Keratinocyte (primary cell): ENCODE results near the gene FAM83C. TPM values are rescaled to one million over a fixed set of nuclear protein-coding genes. Genes with fewer than 3 reads are reported as not detected.

Experiments
- DNase-seq: peaks from one replicate; pipeline ENCODE4 v3.0.0-alpha.2; 2011; ENCODE audit warnings: low read depth, missing footprints, low spot score
- FAIRE-seq: peaks from 2 replicates; lab custom pipeline; 2011; peaks lifted over from hg19 to GRCh38; lab: Jason Lieb, UNC
- H2AFZ ChIP-seq: 2 replicates; pipeline ENCODE4 v1.6.0; 2012; ENCODE audit warnings: low read length, control low read depth, inconsistent platforms; ENCODE audit not compliant: control insufficient read depth
- H3K27ac ChIP-seq: 2 replicates; pipeline ENCODE4 v1.5.1; 2011; ENCODE audit warnings: low read length; ENCODE audit not compliant: control insufficient read depth, insufficient read depth
- H3K27me3 ChIP-seq: 3 replicates; pipeline ENCODE4 v1.6.0; 2011; ENCODE audit warnings: low read length; ENCODE audit not compliant: control insufficient read depth, insufficient read depth; ENCODE audit errors: extremely low read depth
- H3K36me3 ChIP-seq, 2 experiments: 2 replicates in 1 of 2; 3 replicates in 1 of 2; pipeline ENCODE4 v1.5.1; 2011; ENCODE audit warnings: low read length in 2 of 2, mild to moderate bottlenecking in 1 of 2; ENCODE audit not compliant: control insufficient read depth in 2 of 2, insufficient read depth in 2 of 2; ENCODE audit errors: extremely low read depth in 1 of 2
- H3K4me1 ChIP-seq: 3 replicates; pipeline ENCODE4 v1.5.1; 2011; ENCODE audit warnings: low read length; ENCODE audit not compliant: control insufficient read depth, insufficient read depth; ENCODE audit errors: extremely low read depth
- H3K4me2 ChIP-seq: 3 replicates; pipeline ENCODE4 v1.6.0; 2011; ENCODE audit warnings: low read depth, low read length; ENCODE audit not compliant: control insufficient read depth, insufficient read depth; ENCODE audit errors: extremely low read depth
- H3K4me3 ChIP-seq, 3 experiments: fragments of 200-600 bp in 1 of 3; sonication (generic) in 1 of 3; 2 replicates in 2 of 3; 3 replicates in 1 of 3; pipeline ENCODE4 v1.5.1; 2011 to 2016; ENCODE audit warnings: low read length in 3 of 3, mild to moderate bottlenecking in 3 of 3, control low read depth in 2 of 3, inconsistent platforms in 1 of 3, low read depth in 1 of 3, mixed read lengths in 1 of 3, mixed run types in 1 of 3, moderate library complexity in 1 of 3; ENCODE audit not compliant: control insufficient read depth in 2 of 3, insufficient read depth in 2 of 3; ENCODE audit errors: extremely low read depth in 1 of 3
- H3K79me2 ChIP-seq: 2 replicates; pipeline ENCODE4 v1.6.0; 2012; ENCODE audit warnings: low read length; ENCODE audit not compliant: control insufficient read depth, insufficient read depth
- H3K9ac ChIP-seq: 3 replicates; pipeline ENCODE4 v1.6.0; 2011; ENCODE audit warnings: low read length; ENCODE audit not compliant: control insufficient read depth, insufficient read depth; ENCODE audit errors: extremely low read depth
- H3K9me1 ChIP-seq: 3 replicates; pipeline ENCODE4 v1.6.0; 2011; ENCODE audit warnings: low read length; ENCODE audit not compliant: control insufficient read depth, insufficient read depth; ENCODE audit errors: extremely low read depth
- H3K9me3 ChIP-seq: 2 replicates; pipeline ENCODE4 v1.5.1; 2012; ENCODE audit warnings: low read depth, low read length; ENCODE audit not compliant: control insufficient read depth
- H4K20me1 ChIP-seq: 3 replicates; pipeline ENCODE4 v1.6.0; 2011; ENCODE audit warnings: low read length; ENCODE audit not compliant: control insufficient read depth, insufficient read depth; ENCODE audit errors: extremely low read depth
- EZH2 ChIP-seq: IDR thresholded peaks from one replicate; pipeline ENCODE4 v1.6.1; 2012; ENCODE audit warnings: inconsistent platforms, mild to moderate bottlenecking, low read length, moderate library complexity
- dilution Hi-C: fragments of 300-500 bp; cut with MboI; formaldehyde crosslinking; loops from one replicate; pipeline ENCODE4 v1.7.0; 2020; ENCODE audit warnings: low sequenced_read_pairs; ENCODE audit not compliant: extremely low pct_ligation_motif_present
- polyA plus RNA-seq, 5 experiments: library from polyadenylated mRNA; depleted of rRNA in 3 of 5; stranded (reverse) in 3 of 5; stranded (forward) in 1 of 5; unstranded in 1 of 5; fragments of >200 nt; gene quantifications; 1 replicate in 1 of 5; 2 replicates in 3 of 5; 3 replicates in 1 of 5; pipeline versions ENCODE4 v1.2.1 to v1.2.3, GENCODE V29; 2011 to 2012; ENCODE audit warnings: missing spikeins in 2 of 5, low read depth in 1 of 5, low replicate concordance in 1 of 5
- TF ChIP-seq, protein P1 (sequence below), 3 experiments: IDR thresholded peaks in 1 of 3; conservative IDR thresholded peaks in 1 of 3; optimal IDR thresholded peaks in 1 of 3; 2 replicates in 2 of 3; 3 replicates in 1 of 3; pipeline versions ENCODE3 to v1.5.1; 2011; ENCODE audit warnings: low read length in 3 of 3, mild to moderate bottlenecking in 3 of 3, moderate library complexity in 2 of 3, control low read depth in 1 of 3, inconsistent platforms in 1 of 3; ENCODE audit not compliant: insufficient read depth in 2 of 3; ENCODE audit errors: extremely low read depth in 1 of 3

The FAM83C gene
- polyA plus RNA-seq, 1 donor (not counting 4 experiments of a cell fraction or from before 2014, with no cell fraction given), result 12.4 TPM

DNA sequence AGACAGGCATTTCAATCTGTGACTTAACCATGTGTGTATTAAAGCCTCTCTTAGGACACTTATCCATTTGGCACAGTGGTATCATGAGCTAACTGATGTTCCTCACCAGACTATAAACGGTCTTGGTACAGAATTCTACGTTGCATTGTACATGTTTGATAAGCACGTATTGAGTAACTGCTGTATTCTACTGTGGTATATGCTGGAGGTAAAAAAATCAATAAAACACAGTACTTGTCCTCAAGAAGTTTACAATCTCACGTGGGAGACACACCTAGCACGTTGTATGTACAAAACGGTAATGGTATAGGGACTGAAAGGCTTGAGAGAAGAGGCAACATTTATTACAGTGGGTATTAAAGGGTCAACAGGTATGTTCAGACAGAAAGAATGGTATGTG lies 33.2 kb upstream of the FAM83C start:
- Histone ChIP-seq H2AFZ (no peak overlapping the region), H3K4me3 (no peak overlapping the region), H3K36me3 (peaks cover 0 to 7% of the 10 kb centered on the region in 2 experiments), H3K79me2 (no peaks in the 10 kb centered on the region), H3K9me1 (no peaks in the 10 kb centered on the region), H3K4me1 (peaks cover 20% of the 10 kb centered on the region), H4K20me1 (no peaks in the 10 kb centered on the region), H3K27me3 (no peaks in the 10 kb centered on the region), H3K9me3 (no peaks in the 10 kb centered on the region), H3K4me2 (no peak overlapping the region), H3K27ac (no peak overlapping the region), H3K9ac (no peak overlapping the region)
- TF ChIP-seq, protein P1, sequence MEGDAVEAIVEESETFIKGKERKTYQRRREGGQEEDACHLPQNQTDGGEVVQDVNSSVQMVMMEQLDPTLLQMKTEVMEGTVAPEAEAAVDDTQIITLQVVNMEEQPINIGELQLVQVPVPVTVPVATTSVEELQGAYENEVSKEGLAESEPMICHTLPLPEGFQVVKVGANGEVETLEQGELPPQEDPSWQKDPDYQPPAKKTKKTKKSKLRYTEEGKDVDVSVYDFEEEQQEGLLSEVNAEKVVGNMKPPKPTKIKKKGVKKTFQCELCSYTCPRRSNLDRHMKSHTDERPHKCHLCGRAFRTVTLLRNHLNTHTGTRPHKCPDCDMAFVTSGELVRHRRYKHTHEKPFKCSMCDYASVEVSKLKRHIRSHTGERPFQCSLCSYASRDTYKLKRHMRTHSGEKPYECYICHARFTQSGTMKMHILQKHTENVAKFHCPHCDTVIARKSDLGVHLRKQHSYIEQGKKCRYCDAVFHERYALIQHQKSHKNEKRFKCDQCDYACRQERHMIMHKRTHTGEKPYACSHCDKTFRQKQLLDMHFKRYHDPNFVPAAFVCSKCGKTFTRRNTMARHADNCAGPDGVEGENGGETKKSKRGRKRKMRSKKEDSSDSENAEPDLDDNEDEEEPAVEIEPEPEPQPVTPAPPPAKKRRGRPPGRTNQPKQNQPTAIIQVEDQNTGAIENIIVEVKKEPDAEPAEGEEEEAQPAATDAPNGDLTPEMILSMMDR (optimal IDR thresholded peaks at IDR 0.05 in 1 of 3, IDR thresholded peaks at IDR 0.05 in 1 of 3, conservative IDR thresholded peaks at IDR 0.05 in 1 of 3; ENCODE audit: extremely low read depth in 1 of 3, insufficient read depth in 2 of 3, low read length in 3 of 3), result no peak
- no peak for TF ChIP-seq EZH2
- dilution Hi-C loops, result no loop called here
- FAIRE-seq (no peak), DNase-seq (no peak)

DNA sequence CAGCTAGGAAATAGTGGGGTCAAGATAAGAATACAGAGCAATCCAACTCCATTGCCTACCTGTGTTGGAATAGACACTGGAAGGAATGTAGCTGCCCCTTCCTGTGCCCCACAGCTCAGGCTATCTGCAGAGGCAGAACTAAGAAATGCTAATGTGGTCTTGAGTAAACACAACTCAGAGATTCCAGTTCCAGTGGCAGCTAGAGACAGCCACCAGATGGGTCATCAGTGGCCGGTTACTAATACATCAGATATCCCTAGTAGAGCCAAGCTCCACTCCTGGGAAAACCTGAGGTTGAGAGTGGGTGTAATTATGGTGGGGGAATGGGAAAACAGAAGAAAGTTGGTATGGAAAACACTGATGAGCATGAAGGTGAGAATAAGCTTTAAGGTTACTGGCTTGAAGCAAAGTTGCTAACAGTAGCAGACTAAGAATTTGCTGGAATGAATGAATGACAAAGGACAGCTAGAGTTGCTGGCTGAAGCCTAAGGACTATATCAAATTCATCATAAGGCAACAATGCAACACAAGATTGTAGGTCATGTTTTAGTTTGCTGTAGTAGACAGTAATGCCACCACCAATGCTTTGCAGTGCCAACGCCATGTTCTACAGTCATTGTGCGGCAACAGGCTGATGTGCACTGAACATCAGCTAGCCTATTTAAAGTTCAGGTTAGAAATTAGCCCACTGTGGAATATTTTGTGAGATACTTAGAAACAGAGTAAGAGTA lies 28.3 kb upstream of the FAM83C start:
- Histone ChIP-seq H3K9ac (no peak overlapping the region), H3K4me2 (no peak overlapping the region), H3K4me3 (no peak overlapping the region), H3K36me3 (peaks cover 0 to 6% of the 10 kb centered on the region in 2 experiments), H3K27me3 (no peaks in the 10 kb centered on the region), H3K4me1 (peaks cover 38% of the 10 kb centered on the region), H3K27ac (no peak overlapping the region), H2AFZ (no peak overlapping the region), H3K79me2 (no peaks in the 10 kb centered on the region), H3K9me1 (no peaks in the 10 kb centered on the region), H4K20me1 (no peaks in the 10 kb centered on the region), H3K9me3 (no peaks in the 10 kb centered on the region)
- dilution Hi-C loops, result no loop called here
- TF ChIP-seq EZH2, result no peak
- TF ChIP-seq, protein P1 (optimal IDR thresholded peaks at IDR 0.05 in 1 of 3, IDR thresholded peaks at IDR 0.05 in 1 of 3, conservative IDR thresholded peaks at IDR 0.05 in 1 of 3; ENCODE audit: extremely low read depth in 1 of 3, insufficient read depth in 2 of 3, low read length in 3 of 3), result no peak
- peak; percentile 65 for FAIRE-seq
- no peak for DNase-seq
